ENCODE data around the gene PNMT.
A peak's percentile ranks its signal among the peaks of the same experiment; 100 is the strongest.
"Not testable (repeated sequence)": the region's sequence is repeated elsewhere in the genome, so short reads cannot be mapped to it uniquely, and the experiment has no call there.

Gene PNMT

GRCh38 chr17:39679521-39680192 is 11.4 kb downstream of the PNMT start:
- H3K27ac Mint-ChIP-seq, result peak overlapping the region; percentile 92 to 97
- H3K9me3 Mint-ChIP-seq, result no peaks in the 10 kb centered on the region
- DNase-seq (peak; percentile 48 to 53), ATAC-seq (peak; percentile 87)
- H3K27me3 Mint-ChIP-seq, result no peaks in the 10 kb centered on the region
- peak overlapping the region; percentile 8 to 70 for H3K4me3 Mint-ChIP-seq
- peaks cover 64% of the 10 kb centered on the region for H3K4me1 Mint-ChIP-seq

GRCh38 chr17:39683295-39683939 is 15.2 kb downstream of the PNMT start:
- H3K4me1 Mint-ChIP-seq, result peaks cover 38% of the 10 kb centered on the region
- no peak for DNase-seq
- H3K9me3 Mint-ChIP-seq, result peaks cover 0 to 9% of the 10 kb centered on the region in 2 donors
- no peaks in the 10 kb centered on the region for H3K27me3 Mint-ChIP-seq
- no peak overlapping the region for H3K27ac Mint-ChIP-seq
- ATAC-seq, result no peak
- no peak overlapping the region for H3K4me3 Mint-ChIP-seq

- ATAC-seq, result no peak
- peaks cover 0 to 9% of the 10 kb centered on the region in 2 donors for H3K9me3 Mint-ChIP-seq
- no peak for DNase-seq
- no peak overlapping the region for H3K27ac Mint-ChIP-seq
- H3K27me3 Mint-ChIP-seq, result no peaks in the 10 kb centered on the region
- H3K4me1 Mint-ChIP-seq, result peaks cover 36% of the 10 kb centered on the region
- no peak overlapping the region for H3K4me3 Mint-ChIP-seq
Observed at GRCh38 chr17:39684369-39685192, 16.3 kb downstream of the PNMT start.

- peaks cover 0 to 9% of the 10 kb centered on the region in 2 donors for H3K9me3 Mint-ChIP-seq
- no peak for DNase-seq
- ATAC-seq, result no peak
- no peak overlapping the region for H3K27ac Mint-ChIP-seq
- H3K4me3 Mint-ChIP-seq, result peak overlapping the region; percentile 87 to 97
- H3K27me3 Mint-ChIP-seq, result no peaks in the 10 kb centered on the region
- H3K4me1 Mint-ChIP-seq, result peaks cover 18% of the 10 kb centered on the region
Observed at GRCh38 chr17:39687101-39687545, 18.9 kb downstream of the PNMT start.

- H3K27me3 Mint-ChIP-seq, result no peaks in the 10 kb centered on the region
Observed at GRCh38 chr17:39687546-39688474, 19.6 kb downstream of the PNMT start, which contains the start of gene PGAP3. TSS of gene PGAP3 (minus strand) at chr17:39688057. CDS start at chr17:39688014, 43 bp downstream.

GRCh38 chr17:39688475-39688835 is 20.2 kb downstream of the PNMT start:
- Mint-ChIP-seq H3K9me3 (peaks cover 0 to 9% of the 10 kb centered on the region in 2 donors), H3K27me3 (no peaks in the 10 kb centered on the region), H3K4me3 (peak overlapping the region; percentile 87 to 97), H3K4me1 (peaks cover 18% of the 10 kb centered on the region), H3K27ac (peak overlapping the region; percentile 89 to 96)
- ATAC-seq, result no peak
- no peak for DNase-seq

More at GRCh38 chr17:39687546-39688474, 19.6 kb downstream of the PNMT start, which contains the start of gene PGAP3:
- Mint-ChIP-seq H3K9me3 (peaks cover 0 to 9% of the 10 kb centered on the region in 2 donors), H3K4me3 (peak within 1 kb of the TSS; percentile 87 to 97), H3K4me1 (peaks cover 18% of the 10 kb centered on the region), H3K27ac (peak within 1 kb of the TSS; percentile 89 to 96)
- peak; percentile 89 to 92 for DNase-seq
- peak; percentile 97 for ATAC-seq

GRCh38 chr17:39688945-39689344 is 20.7 kb downstream of the PNMT start:
- Mint-ChIP-seq H3K27me3 (no peaks in the 10 kb centered on the region), H3K27ac (peak overlapping the region in 1 of 2 donors; percentile 86), H3K4me1 (peaks cover 18% of the 10 kb centered on the region), H3K4me3 (peak overlapping the region; percentile 87 to 97), H3K9me3 (peaks cover 0 to 9% of the 10 kb centered on the region in 2 donors)
- DNase-seq (no peak), ATAC-seq (no peak)

GRCh38 chr17:39694593-39694992 is 26.3 kb downstream of the PNMT start:
- no peak overlapping the region for H3K27ac Mint-ChIP-seq
- H3K4me1 Mint-ChIP-seq, result peaks cover 3% of the 10 kb centered on the region
- no peak for ATAC-seq
- H3K4me3 Mint-ChIP-seq, result no peak overlapping the region
- H3K27me3 Mint-ChIP-seq, result peaks cover 16% of the 10 kb centered on the region
- H3K9me3 Mint-ChIP-seq, result no peaks in the 10 kb centered on the region
- no peak for DNase-seq

- DNase-seq (no peak), ATAC-seq (no peak)
- H3K4me3 Mint-ChIP-seq, result no peak overlapping the region
- H3K4me1 Mint-ChIP-seq, result peaks cover 8% of the 10 kb centered on the region
- H3K27ac Mint-ChIP-seq, result no peak overlapping the region
- H3K9me3 Mint-ChIP-seq, result no peaks in the 10 kb centered on the region
- peaks cover 21% of the 10 kb centered on the region for H3K27me3 Mint-ChIP-seq
Observed at GRCh38 chr17:39695089-39695474, 26.8 kb downstream of the PNMT start.

- no peak for DNase-seq
- Mint-ChIP-seq H3K4me3 (no peak overlapping the region), H3K27ac (no peak overlapping the region), H3K27me3 (peaks cover 37% of the 10 kb centered on the region), H3K4me1 (peaks cover 18% of the 10 kb centered on the region), H3K9me3 (no peaks in the 10 kb centered on the region)
- ATAC-seq, result no peak
Observed at GRCh38 chr17:39696731-39697130, 28.5 kb downstream of the PNMT start.

GRCh38 chr17:39697961-39698360 is 29.7 kb downstream of the PNMT start:
- no peak overlapping the region for H3K27ac Mint-ChIP-seq
- H3K27me3 Mint-ChIP-seq, result peaks cover 49% of the 10 kb centered on the region
- H3K4me3 Mint-ChIP-seq, result no peak overlapping the region
- H3K9me3 Mint-ChIP-seq, result no peaks in the 10 kb centered on the region
- ATAC-seq (no peak), DNase-seq (no peak)
- H3K4me1 Mint-ChIP-seq, result peaks cover 18% of the 10 kb centered on the region

GRCh38 chr17:39699157-39699817 is 31.0 kb downstream of the PNMT start:
- peaks cover 27% of the 10 kb centered on the region for H3K4me1 Mint-ChIP-seq
- peak overlapping the region; percentile 48 to 49 for H3K4me3 Mint-ChIP-seq
- H3K27ac Mint-ChIP-seq, DNase-seq, H3K9me3 Mint-ChIP-seq, ATAC-seq: not testable (repeated sequence)
- H3K27me3 Mint-ChIP-seq, result peaks cover 55% of the 10 kb centered on the region

- ATAC-seq (no peak), DNase-seq (no peak)
- Mint-ChIP-seq H3K4me1 (peaks cover 27% of the 10 kb centered on the region), H3K27ac (no peak within 1 kb of the TSS), H3K4me3 (peak within 1 kb of the TSS; percentile 48 to 49), H3K9me3 (no peaks in the 10 kb centered on the region), H3K27me3 (peaks cover 55% of the 10 kb centered on the region)
Observed at GRCh38 chr17:39699818-39700147, 31.5 kb downstream of the PNMT start, which contains the start of gene ERBB2. TSS of gene ERBB2 (plus strand) at chr17:39700064. CDS start at chr17:39700239, 175 bp downstream.
